HepG2 (cell line): ENCODE data around the gene HELZ2. TPM values are rescaled to one million over a fixed set of nuclear protein-coding genes. Genes with fewer than 3 reads are reported as not detected.
A peak's percentile ranks its signal among the peaks of the same experiment; 100 is the strongest.

Source experiments
- ETV5 ChIP-seq: IDR thresholded peaks from 2 replicates; pipeline ENCODE4 v1.6.1; 2018; ENCODE audit warnings: missing biosample characterization, missing genetic modification reagents, inconsistent platforms, borderline replicate concordance
- GATAD1 ChIP-seq: IDR thresholded peaks from 2 replicates; pipeline ENCODE4 v1.6.1; 2016; ENCODE audit warnings: missing genetic modification reagents, missing compliant biosample characterization
- KDM5A ChIP-seq: fragments of 200-600 bp; sonication (generic); IDR thresholded peaks from 2 replicates; pipeline ENCODE4 v1.7.0; 2018; ENCODE audit warnings: antibody characterized with exemption, mild to moderate bottlenecking, low read length, borderline replicate concordance
- KLF12 ChIP-seq: sonication (generic); formaldehyde crosslinking; IDR thresholded peaks from 2 replicates; pipeline ENCODE4 v1.4.0; 2020; ENCODE audit warnings: missing genetic modification reagents, borderline replicate concordance
- KLF16 ChIP-seq, 2 experiments: sonication (generic) in 1 of 2; formaldehyde crosslinking in 1 of 2; IDR thresholded peaks; 2 replicates each; pipeline versions ENCODE4 v1.6.1 to v1.8.0; 2016 to 2023; ENCODE audit warnings: missing genetic modification reagents in 2 of 2, missing compliant biosample characterization in 1 of 2
- KMT2A ChIP-seq: sonication (generic); formaldehyde crosslinking; IDR thresholded peaks from 2 replicates; pipeline ENCODE4 v1.4.0; 2020; ENCODE audit warnings: missing genetic modification reagents
- MIER3 ChIP-seq: IDR thresholded peaks from 2 replicates; pipeline ENCODE4 v1.6.1; 2016; ENCODE audit warnings: missing compliant biosample characterization, borderline replicate concordance
- NFYB ChIP-seq: sonication (generic); formaldehyde crosslinking; IDR thresholded peaks from 2 replicates; pipeline ENCODE4 v1.4.0; 2020; ENCODE audit warnings: missing genetic modification reagents
- PHF20 ChIP-seq: sonication (generic); formaldehyde crosslinking; IDR thresholded peaks from 2 replicates; pipeline ENCODE4 v1.5.0; 2020; ENCODE audit warnings: mild to moderate bottlenecking, missing genetic modification reagents
- ZFP36L1 ChIP-seq: sonication (generic); formaldehyde crosslinking; IDR thresholded peaks from 2 replicates; pipeline ENCODE4 v1.8.0; 2022; ENCODE audit warnings: mild to moderate bottlenecking, missing genetic modification reagents, moderate library complexity
- ZFP37 ChIP-seq: sonication (generic); formaldehyde crosslinking; IDR thresholded peaks from 2 replicates; pipeline ENCODE4 v1.4.0; 2020; ENCODE audit warnings: missing genetic modification reagents, borderline replicate concordance
- ZFX ChIP-seq: sonication (generic); formaldehyde crosslinking; IDR thresholded peaks from 2 replicates; pipeline ENCODE4 v1.4.0; 2020; ENCODE audit warnings: mild to moderate bottlenecking, low read depth, missing genetic modification reagents, moderate library complexity
- ZNF543 ChIP-seq: sonication (generic); formaldehyde crosslinking; IDR thresholded peaks from 2 replicates; pipeline ENCODE4 v1.4.0; 2020; ENCODE audit warnings: mild to moderate bottlenecking, missing genetic modification reagents
- ZNF556 ChIP-seq: sonication (generic); formaldehyde crosslinking; IDR thresholded peaks from 2 replicates; pipeline ENCODE4 v1.4.0; 2020; ENCODE audit warnings: mild to moderate bottlenecking, missing genetic modification reagents, borderline replicate concordance
- ZNF614 ChIP-seq: IDR thresholded peaks from 2 replicates; pipeline ENCODE4 v1.6.1; 2018; ENCODE audit warnings: missing biosample characterization, missing genetic modification reagents, inconsistent platforms, borderline replicate concordance
- ZNF703 ChIP-seq: sonication (generic); formaldehyde crosslinking; IDR thresholded peaks from 2 replicates; pipeline ENCODE4 v1.5.1; 2020; ENCODE audit warnings: missing genetic modification reagents, mild to moderate bottlenecking, moderate library complexity, borderline replicate concordance
- polyA plus RNA-seq, 8 experiments: library from polyadenylated mRNA; depleted of rRNA in 3 of 8; stranded (reverse) in 7 of 8; unstranded in 1 of 8; fragments of >200 nt; fragmentation: Illumina TruSeq in 4 of 8; extraction: Trizol in 4 of 8; gene quantifications; 2 replicates each; pipeline versions ENCODE4 v1.2.1 to v1.2.3, GENCODE V29; 2011 to 2016; ENCODE audit warnings: low read depth in 4 of 8, missing spikeins in 1 of 8, mixed read lengths in 1 of 8; ENCODE audit not compliant: insufficient read depth in 1 of 8
- total RNA-seq, 5 experiments: library from RNA; depleted of rRNA; stranded (reverse); fragments of >200 nt; fragmentation: Illumina TruSeq; extraction: Trizol; gene quantifications; 2 replicates each; pipeline ENCODE4 v1.2.3, GENCODE V29; 2016; ENCODE audit warnings: low read depth in 1 of 5
- TF ChIP-seq, protein P1 (sequence below): sonication (generic); formaldehyde crosslinking; IDR thresholded peaks from 2 replicates; pipeline ENCODE4 v1.4.0; 2020; ENCODE audit warnings: missing genetic modification reagents
- TF ChIP-seq, protein P2 (sequence below): sonication (generic); formaldehyde crosslinking; IDR thresholded peaks from 2 replicates; pipeline ENCODE4 v1.5.0; 2020; ENCODE audit warnings: missing genetic modification reagents
- TF ChIP-seq, protein P3 (sequence below): IDR thresholded peaks from 2 replicates; pipeline ENCODE4 v1.6.1; 2016; ENCODE audit warnings: low read depth, control low read depth
- TF ChIP-seq, protein P4 (sequence below): sonication (generic); formaldehyde crosslinking; IDR thresholded peaks from 2 replicates; pipeline ENCODE4 v1.5.1; 2020; ENCODE audit warnings: missing genetic modification reagents, mild to moderate bottlenecking, borderline replicate concordance
- TF ChIP-seq, protein P5 (sequence below): sonication (generic); formaldehyde crosslinking; IDR thresholded peaks from 2 replicates; pipeline ENCODE4 v1.4.0; 2020; ENCODE audit warnings: missing genetic modification reagents, borderline replicate concordance

The HELZ2 gene
- total and polyA plus RNA-seq, 2 of the 13 experiments (the other 11 are each of a cell fraction or from before 2014, with no cell fraction given), result 9.6 to 10.1 TPM

DNA sequence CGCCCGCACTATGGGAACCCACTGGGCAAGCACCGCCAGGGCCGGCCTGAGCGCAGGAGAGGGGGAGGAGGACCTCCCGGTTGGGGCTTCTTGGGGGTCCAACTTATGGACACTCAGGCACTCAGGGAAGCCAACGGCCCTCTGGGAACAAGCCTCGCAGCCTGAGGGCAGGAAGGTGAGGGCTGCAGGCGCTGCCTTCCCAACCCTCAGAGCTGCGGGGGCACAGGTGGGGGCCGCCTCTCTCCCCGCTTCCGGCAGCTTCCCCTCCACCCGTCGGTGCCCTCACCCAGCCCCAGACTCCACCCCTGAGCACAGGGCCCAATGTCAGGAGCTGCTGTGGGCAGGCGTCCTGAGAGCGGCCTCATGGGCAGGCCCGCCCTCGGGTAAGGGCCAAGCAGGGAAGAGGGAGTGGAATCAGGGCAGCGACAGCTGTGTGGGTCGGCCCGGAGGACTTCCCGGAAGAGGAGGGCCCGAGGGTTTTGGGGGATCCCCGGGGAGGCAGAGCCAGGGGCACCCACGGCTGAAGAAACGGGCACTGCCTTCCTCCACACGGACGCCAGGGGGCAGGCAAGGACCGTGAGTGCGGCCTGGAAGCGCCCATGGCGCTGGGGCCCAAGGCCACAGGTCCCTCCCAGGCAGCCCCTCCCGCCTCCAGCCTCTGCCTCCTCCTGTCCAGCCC, 36.4 kb downstream of the HELZ2 start (continued):
- peak; percentile 94 for TF ChIP-seq GATAD1 (CRISPR knock-in tag)
- TF ChIP-seq, protein P1, sequence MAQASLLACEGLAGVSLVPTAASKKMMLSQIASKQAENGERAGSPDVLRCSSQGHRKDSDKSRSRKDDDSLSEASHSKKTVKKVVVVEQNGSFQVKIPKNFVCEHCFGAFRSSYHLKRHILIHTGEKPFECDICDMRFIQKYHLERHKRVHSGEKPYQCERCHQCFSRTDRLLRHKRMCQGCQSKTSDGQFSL, result peak; percentile 91
- TF ChIP-seq ZFP36L1, result no peak
- peak; percentile 77; the same call in 1 of the 2 replicates for TF ChIP-seq PHF20
- TF ChIP-seq NFYB (CRISPR knock-in tag), result peak; percentile 54; the same call in 1 of the 2 replicates
- peak; percentile 79 for TF ChIP-seq ETV5 (CRISPR knock-in tag)
- TF ChIP-seq KDM5A, result peak; percentile 94
- TF ChIP-seq KMT2A, result peak; percentile 62
- TF ChIP-seq KLF12 (CRISPR knock-in tag), result peak; percentile 91
- peak; percentile 29; the same call in 1 of the 2 replicates for TF ChIP-seq ZNF556
- TF ChIP-seq, protein P2, sequence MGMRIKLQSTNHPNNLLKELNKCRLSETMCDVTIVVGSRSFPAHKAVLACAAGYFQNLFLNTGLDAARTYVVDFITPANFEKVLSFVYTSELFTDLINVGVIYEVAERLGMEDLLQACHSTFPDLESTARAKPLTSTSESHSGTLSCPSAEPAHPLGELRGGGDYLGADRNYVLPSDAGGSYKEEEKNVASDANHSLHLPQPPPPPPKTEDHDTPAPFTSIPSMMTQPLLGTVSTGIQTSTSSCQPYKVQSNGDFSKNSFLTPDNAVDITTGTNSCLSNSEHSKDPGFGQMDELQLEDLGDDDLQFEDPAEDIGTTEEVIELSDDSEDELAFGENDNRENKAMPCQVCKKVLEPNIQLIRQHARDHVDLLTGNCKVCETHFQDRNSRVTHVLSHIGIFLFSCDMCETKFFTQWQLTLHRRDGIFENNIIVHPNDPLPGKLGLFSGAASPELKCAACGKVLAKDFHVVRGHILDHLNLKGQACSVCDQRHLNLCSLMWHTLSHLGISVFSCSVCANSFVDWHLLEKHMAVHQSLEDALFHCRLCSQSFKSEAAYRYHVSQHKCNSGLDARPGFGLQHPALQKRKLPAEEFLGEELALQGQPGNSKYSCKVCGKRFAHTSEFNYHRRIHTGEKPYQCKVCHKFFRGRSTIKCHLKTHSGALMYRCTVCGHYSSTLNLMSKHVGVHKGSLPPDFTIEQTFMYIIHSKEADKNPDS (CRISPR knock-in tag), result no peak
- TF ChIP-seq, protein P3, sequence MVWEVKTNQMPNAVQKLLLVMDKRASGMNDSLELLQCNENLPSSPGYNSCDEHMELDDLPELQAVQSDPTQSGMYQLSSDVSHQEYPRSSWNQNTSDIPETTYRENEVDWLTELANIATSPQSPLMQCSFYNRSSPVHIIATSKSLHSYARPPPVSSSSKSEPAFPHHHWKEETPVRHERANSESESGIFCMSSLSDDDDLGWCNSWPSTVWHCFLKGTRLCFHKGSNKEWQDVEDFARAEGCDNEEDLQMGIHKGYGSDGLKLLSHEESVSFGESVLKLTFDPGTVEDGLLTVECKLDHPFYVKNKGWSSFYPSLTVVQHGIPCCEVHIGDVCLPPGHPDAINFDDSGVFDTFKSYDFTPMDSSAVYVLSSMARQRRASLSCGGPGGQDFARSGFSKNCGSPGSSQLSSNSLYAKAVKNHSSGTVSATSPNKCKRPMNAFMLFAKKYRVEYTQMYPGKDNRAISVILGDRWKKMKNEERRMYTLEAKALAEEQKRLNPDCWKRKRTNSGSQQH (CRISPR knock-in tag), result peak; percentile 51; the same call in 1 of the 2 replicates
- no peak for TF ChIP-seq ZFP37
- peak; percentile 84; the same call in 1 of the 2 replicates for TF ChIP-seq MIER3 (CRISPR knock-in tag)
- TF ChIP-seq KLF16 (CRISPR knock-in tag; IDR thresholded peaks at IDR 0.05), result peak in 1 of 2 experiments; percentile 98; a peak in 2 of 4 replicates
- TF ChIP-seq ZNF614 (CRISPR knock-in tag), result 0 out of 2 replicates have a peak, but pooled peaks have one; percentile 71
- TF ChIP-seq, protein P4, sequence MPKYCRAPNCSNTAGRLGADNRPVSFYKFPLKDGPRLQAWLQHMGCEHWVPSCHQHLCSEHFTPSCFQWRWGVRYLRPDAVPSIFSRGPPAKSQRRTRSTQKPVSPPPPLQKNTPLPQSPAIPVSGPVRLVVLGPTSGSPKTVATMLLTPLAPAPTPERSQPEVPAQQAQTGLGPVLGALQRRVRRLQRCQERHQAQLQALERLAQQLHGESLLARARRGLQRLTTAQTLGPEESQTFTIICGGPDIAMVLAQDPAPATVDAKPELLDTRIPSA, result no peak
- peak; percentile 83 for TF ChIP-seq ZNF543
- TF ChIP-seq, protein P5, sequence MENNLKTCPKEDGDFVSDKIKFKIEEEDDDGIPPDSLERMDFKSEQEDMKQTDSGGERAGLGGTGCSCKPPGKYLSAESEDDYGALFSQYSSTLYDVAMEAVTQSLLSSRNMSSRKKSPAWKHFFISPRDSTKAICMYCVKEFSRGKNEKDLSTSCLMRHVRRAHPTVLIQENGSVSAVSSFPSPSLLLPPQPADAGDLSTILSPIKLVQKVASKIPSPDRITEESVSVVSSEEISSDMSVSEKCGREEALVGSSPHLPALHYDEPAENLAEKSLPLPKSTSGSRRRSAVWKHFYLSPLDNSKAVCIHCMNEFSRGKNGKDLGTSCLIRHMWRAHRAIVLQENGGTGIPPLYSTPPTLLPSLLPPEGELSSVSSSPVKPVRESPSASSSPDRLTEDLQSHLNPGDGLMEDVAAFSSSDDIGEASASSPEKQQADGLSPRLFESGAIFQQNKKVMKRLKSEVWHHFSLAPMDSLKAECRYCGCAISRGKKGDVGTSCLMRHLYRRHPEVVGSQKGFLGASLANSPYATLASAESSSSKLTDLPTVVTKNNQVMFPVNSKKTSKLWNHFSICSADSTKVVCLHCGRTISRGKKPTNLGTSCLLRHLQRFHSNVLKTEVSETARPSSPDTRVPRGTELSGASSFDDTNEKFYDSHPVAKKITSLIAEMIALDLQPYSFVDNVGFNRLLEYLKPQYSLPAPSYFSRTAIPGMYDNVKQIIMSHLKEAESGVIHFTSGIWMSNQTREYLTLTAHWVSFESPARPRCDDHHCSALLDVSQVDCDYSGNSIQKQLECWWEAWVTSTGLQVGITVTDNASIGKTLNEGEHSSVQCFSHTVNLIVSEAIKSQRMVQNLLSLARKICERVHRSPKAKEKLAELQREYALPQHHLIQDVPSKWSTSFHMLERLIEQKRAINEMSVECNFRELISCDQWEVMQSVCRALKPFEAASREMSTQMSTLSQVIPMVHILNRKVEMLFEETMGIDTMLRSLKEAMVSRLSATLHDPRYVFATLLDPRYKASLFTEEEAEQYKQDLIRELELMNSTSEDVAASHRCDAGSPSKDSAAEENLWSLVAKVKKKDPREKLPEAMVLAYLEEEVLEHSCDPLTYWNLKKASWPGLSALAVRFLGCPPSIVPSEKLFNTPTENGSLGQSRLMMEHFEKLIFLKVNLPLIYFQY (CRISPR knock-in tag), result peak; percentile 88
- TF ChIP-seq ZFX (CRISPR knock-in tag), result peak; percentile 92
- no peak for TF ChIP-seq ZNF703 (CRISPR knock-in tag)
